Fibroblast of the aortic adventitia (primary cell): ENCODE results near the gene DFFA. TPM values are rescaled to one million over a fixed set of nuclear protein-coding genes. Genes with fewer than 3 reads are reported as not detected.

ENCODE experiments used
- DNase-seq: peaks from one replicate; pipeline ENCODE4 v3.0.0-alpha.2; 2010; ENCODE audit warnings: low read depth
- H3K4me3 ChIP-seq: 2 replicates; pipeline ENCODE4 v1.5.1; 2011; ENCODE audit warnings: low read depth, mild to moderate bottlenecking, control low read depth, low read length, moderate library complexity
- CTCF ChIP-seq: IDR thresholded peaks from 2 replicates; pipeline ENCODE4 v1.5.1; 2011; ENCODE audit warnings: mild to moderate bottlenecking, low read length, control low read depth, inconsistent platforms; ENCODE audit not compliant: insufficient read depth
- total RNA-seq: library from RNA; depleted of rRNA; stranded (reverse); fragments of >200 nt; gene quantifications from 2 replicates; pipeline ENCODE4 v1.2.3, GENCODE V29; 2012; ENCODE audit warnings: low replicate concordance

DFFA gene
- total RNA-seq, 1 donor = 36.6 TPM

- no peak for DNase-seq
- no peak for TF ChIP-seq CTCF
- no peak overlapping the region for H3K4me3 ChIP-seq
These were observed 32.0 kb downstream of the DFFA start for GRCh38 chr1:10440305-10440704.

GRCh38 chr1:10438677-10439163, 33.6 kb downstream of the DFFA start:
- no peak for DNase-seq
- no peak for TF ChIP-seq CTCF
- H3K4me3 ChIP-seq = no peak overlapping the region

GRCh38 chr1:10437052-10437451, 35.3 kb downstream of the DFFA start:
- DNase-seq = no peak
- TF ChIP-seq CTCF = no peak
- no peak overlapping the region for H3K4me3 ChIP-seq

GRCh38 chr1:10434590-10434989, 37.7 kb downstream of the DFFA start:
- DNase-seq = no peak
- no peak for TF ChIP-seq CTCF
- H3K4me3 ChIP-seq = no peak overlapping the region

- no peak overlapping the region for H3K4me3 ChIP-seq
- TF ChIP-seq CTCF = no peak
- DNase-seq = no peak
These were observed 38.5 kb downstream of the DFFA start for GRCh38 chr1:10433790-10434189.

GRCh38 chr1:10432910-10433700, 39.2 kb downstream of the DFFA start:
- no peak for TF ChIP-seq CTCF
- DNase-seq = no peak
- H3K4me3 ChIP-seq = no peak overlapping the region
